GM19193 (cell line): ENCODE results near the gene DNAH14.

Experiments used
- POLR2A ChIP-seq: IDR thresholded peaks from 4 replicates; pipeline ENCODE4 v1.6.1; 2011; ENCODE audit not compliant: insufficient read depth, insufficient read length; ENCODE audit errors: extremely low read depth

The DNAH14 gene

DNA sequence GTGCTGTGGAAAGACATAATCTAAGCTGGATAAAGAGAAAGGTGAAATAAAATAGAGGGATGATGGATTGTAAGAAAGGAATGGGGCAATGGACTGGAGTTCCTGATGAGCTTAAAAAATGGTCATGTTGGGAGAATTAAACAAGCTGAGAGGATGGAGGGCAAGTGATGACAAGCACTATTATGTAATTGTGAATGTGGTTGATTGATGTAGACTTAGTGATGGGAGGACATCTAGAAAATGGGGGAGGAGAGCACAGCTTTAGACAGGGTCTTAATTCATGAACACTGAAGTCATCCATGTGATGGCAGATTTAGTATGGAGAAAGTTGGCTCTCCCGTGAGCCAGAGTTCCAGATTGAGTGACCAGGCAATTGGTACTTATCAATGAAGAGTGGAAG lies 29.0 kb downstream of the DNAH14 start:
- TF ChIP-seq POLR2A: no peak

DNA sequence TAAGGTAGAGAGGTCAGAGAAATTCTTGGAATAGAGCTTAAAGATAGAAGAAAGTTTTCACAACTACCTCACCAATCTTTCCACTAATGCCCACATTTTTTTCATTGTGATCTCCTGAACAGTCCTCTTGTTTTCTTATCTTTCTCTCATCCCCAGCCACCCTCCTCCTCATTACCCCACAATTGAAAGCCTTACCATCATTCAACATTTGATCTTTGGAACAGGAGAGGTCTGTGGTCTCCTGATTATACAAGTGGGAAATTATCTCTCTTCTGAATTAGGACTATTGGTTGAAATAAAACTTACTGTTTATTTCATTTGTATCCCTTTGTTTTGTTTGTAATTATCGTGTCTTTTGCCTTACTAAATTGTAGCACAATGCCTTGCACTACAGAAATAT lies 29.6 kb downstream of the DNAH14 start:
- TF ChIP-seq POLR2A: no peak

DNA sequence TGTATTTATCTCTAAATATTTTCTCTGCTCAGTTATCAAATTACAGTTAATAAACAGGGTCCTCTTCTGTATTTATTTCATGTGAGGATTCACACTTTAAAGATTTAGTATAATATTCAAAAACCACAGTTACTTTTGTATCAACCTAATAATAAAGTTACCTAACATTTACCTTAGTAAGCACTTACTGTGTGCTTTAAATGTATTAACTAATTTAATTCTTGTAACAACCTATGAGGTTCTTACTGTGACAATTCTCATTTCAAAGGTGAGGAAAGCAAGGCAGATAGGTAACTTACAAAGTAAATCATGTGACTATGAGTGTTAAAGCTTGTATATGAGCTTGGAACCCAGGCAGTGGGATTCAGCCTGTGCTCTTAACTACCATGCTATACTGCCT lies 30.2 kb downstream of the DNAH14 start:
- no peak for TF ChIP-seq POLR2A

DNA sequence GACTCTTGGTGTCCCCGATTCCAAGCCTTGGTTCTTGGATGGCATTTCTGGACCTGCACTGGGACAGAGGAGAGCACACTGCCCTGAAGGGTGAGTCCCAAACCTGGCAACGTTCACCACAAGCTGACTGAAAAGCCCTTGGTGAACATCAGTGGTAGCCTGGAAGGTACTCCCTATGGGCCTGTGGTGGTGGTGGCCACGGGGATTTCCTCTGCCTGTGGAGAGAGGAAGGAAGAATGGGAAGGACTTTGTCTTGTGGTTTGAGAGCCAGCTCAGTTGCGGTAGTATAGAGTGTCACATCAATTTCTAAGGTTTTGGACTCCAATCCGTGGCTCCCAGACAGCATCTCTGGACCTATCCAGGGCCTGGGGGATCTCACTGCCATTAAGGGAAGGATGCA lies 50.7 kb downstream of the DNAH14 start:
- TF ChIP-seq POLR2A: no peak

DNA sequence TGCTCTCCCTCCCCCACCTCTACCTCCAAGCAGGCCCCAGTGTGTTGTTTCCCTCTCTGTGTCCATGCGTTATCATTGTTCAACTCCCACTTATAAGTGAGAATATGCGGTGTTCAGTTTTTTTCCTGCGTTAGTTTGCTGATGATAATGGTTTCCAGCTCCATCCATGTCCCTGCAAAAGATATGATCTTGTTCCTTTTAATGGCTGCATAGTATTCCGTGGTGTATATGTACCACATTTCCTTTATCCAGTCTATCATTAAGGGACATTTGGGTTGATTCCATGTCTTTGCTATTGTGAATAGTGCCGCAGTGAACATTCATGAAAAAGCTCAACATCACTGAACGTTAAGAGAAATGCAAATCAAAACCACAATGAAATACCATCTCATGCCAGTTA lies 58.6 kb downstream of the DNAH14 start:
- no peak for TF ChIP-seq POLR2A

DNA sequence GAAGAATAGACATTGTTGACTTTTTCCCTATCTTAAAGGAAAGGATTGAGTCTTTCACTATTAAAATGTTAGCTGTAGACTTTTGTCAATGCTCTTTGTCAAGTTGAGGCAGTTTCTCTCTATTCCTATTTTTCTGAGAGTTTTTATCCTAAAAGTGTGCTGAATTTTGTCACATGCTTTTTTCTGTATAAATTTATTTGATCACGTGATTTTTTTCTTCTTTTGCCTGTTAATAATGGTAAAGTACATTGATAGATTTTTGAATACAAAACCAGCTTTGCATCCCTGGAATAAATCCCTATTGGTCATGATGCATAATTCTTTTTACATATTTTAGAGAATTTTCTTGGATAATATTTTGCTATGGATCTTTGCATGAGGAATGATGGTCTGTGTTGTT lies 60.1 kb downstream of the DNAH14 start:
- no peak for TF ChIP-seq POLR2A

DNA sequence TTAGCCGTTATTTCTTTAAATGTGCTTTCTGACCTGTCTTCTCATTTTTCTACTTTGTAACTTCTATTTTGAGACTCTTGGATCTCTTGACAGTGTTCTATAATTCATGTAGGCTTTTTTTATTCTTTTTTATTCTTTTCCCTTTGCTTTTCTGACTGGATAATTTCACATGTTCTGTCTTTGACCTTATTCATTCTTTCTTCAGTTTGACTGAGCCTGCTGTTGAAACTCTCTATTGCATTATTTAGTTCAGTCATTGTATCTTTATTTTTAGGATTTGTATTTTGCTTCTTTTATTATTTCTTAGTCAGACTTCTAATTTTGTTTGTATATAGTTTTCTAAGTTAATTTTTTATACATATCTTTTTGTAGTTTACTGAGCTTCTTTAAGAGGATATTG lies 66.1 kb downstream of the DNAH14 start:
- no peak for TF ChIP-seq POLR2A

DNA sequence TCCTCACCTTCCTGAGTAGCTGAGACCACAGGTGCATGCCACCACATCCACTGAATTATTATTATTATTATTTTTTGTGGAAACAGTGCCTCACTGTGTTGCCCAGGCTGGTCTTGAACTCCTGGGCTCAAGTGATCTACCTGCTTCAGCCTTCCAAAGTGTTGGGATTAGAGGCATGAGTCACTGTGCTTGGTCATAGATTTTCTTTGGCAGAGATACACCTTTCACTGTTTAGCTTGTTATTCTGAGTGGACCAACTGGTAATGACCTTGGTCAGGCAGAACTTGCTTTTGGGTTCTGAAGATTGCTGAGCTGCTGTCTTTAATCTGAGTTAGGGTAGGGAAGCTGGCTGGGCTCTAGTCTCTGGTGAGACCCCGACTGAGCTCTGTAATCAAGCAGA lies 66.8 kb downstream of the DNAH14 start:
- no peak for TF ChIP-seq POLR2A

DNA sequence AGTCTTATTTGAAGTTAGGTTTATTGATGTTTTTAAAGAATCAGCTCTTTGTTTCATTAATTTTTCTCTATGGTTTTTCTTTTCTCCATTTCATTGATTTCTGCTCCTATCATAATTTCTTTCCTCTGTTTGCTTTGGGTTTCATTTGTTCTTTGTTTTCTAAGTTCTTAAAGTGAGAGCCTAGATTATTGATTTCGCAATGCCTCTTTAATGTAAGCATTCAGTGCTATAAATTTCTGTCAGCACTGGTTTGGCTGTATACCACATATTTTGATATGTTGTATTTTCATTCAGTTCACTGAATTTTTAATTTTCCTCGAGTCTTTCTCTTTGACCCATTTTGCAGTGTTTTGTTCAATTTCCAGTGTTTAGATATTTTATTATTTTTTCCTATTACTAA lies 68.7 kb downstream of the DNAH14 start:
- TF ChIP-seq POLR2A: no peak

DNA sequence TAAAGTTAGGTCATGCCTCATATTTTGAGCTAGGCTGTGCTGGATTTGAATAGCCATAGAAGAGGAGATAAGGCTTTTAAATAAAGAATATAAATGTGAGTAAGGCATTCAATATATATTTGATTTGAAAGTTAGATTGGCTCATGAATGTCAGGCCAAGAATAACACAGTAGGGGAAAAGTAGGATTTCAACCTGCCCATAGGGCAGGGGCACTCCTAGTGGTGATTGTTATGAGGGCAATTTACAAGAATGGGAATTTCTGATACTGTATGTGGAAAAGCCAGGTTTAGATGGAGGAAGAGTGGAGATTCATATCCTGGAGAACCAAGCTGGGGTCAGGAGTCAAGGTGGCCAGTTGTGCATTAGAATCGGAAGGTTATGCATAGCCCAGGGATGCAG lies 74.9 kb downstream of the DNAH14 start:
- TF ChIP-seq POLR2A: no peak

DNA sequence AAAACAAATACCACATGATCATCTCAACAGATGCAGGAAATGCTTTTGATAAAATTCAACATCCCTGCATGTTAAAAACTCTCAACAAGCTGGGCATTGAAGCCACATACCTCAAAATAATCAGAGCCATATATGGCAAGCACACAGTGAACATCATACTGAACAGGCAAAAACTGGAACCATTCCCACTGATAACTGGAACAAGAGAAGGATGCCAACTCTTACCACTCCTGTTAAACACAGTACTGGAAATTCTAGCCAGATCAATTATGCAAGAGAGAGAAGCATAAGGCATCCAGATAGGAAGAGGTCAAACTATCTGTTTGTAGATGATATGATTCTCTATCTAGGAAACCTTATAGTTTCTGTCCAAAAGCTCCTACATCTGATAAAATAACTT lies 91.6 kb downstream of the DNAH14 start:
- no peak for TF ChIP-seq POLR2A

DNA sequence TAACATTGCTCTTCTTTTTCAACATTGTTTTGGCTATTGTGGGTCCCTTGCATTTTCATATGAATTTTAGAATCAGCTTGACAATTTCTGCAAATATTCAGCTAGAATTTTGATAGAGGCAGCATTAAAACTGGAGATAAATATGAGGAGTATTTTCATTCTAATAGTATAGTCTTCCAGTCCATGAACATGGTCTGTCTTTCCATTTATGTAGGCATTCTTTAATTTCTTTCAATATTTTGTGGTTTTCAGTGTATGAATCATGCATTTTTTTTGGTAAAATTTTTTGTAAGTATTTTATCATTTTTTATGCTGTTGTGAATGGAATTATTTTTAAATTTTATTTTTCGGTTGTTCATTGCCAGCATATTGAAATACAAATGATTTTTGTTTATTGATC lies 97.2 kb downstream of the DNAH14 start:
- TF ChIP-seq POLR2A: no peak

DNA sequence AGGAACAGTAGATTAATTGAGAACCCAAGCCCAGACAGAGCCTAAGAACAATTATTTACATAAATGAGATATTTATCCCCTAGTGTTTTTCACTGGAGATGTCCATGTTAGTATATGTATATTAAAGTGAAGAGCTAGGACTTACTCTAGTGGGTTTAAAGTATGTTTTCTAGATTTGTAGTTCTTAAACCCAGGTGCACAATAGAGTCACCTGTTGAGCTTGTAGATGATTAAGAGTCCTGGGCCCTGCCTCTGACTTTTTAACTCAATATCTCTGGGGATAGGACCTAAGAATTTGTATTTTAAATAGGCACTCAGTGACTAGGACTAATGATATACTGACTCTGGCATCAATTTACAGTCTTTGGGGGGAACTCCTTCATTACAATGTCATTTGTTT lies 112.8 kb downstream of the DNAH14 start:
- no peak for TF ChIP-seq POLR2A

DNA sequence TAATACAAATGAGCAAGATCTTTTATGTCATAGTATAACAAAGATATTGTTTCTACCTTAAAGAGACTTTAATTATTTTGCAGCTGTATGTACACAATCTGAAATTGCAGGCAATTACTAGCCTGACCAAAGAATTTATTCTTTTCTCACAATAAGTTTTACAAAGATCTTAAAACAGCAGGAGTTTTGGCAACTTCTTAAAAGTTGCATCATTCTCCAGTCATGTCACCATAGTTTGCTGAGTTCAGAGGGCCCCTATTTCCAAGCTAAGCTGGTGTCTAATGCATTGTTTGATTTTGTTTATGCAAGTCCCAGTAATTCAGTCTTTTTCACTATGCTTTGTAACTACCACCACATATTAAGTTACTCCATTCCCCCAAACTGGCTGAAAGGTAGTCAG lies 114.8 kb downstream of the DNAH14 start:
- no peak for TF ChIP-seq POLR2A

DNA sequence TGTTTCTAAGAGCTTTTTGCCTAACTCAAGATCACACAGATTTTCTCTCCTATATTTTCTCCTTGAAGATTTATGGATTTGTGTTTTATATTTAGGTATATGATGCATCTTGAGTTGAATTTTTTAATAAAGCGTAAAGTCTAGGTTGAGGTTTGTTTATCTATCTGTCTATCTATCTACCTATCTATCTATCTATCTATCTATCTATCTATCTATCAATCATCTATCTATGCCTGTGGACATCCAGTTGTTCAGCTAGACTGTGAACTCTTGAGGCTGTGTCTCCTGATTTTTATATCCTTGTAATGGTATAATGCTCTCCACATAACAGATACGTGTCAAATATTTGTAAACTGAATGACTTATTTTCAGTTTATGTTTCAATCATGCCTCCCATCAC lies 120.1 kb downstream of the DNAH14 start:
- TF ChIP-seq POLR2A: no peak

DNA sequence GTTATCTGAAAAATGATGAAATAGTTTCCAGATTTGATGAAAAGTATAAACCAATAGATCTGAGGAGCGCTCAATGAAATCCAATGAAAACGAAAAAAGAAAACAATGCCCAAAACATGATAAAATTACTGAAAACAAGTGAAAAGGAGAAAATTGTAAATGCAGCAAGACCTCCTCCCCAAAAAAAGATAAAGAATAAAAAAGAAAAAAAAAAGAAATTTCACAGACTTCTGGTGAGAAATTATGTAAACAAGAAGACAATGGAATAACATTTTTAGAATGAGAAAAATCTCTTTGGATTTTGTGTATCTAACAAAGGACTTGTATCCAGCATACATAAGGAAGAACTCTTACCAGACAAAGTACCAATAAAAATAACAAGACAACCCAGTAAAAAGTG lies 134.2 kb downstream of the DNAH14 start:
- no peak for TF ChIP-seq POLR2A

DNA sequence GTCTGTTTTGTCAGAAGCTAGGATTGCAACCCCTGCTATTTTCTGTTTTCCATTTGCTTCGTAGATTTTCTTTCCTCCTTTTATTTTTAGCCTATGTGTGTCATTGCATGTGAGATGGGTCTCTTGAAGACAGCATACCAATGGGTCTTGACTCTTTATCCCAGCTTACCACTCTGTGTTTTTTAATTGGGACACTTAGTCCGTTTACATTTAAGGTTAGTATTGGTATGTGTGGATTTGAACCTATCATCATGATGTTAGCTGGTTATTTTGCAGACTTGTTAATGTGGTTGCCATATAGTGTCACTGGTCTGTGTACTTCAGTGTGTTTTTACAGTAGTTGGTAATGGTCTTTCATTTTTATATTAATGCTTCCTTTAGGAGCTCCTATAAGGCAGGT lies 141.5 kb downstream of the DNAH14 start:
- no peak for TF ChIP-seq POLR2A

DNA sequence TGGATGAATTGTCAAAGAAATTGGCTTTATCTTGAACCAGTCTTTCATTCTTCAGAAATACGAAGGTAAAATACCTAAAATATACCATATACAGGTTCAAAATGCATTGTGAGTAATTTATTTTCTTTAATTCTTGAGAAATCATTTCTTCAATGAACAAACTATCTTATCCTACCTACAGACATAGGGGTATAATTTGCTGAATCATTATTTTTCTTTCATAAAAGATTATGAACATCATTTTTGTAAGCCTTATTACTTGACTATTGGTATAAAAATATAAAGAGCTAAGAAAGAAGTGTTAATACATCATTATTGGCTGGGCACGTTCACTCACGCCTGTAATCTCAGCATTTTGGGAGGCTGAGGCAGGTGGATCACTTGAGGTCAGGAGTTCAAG lies 167.7 kb downstream of the DNAH14 start:
- TF ChIP-seq POLR2A: no peak
